ENCODE measurements around the gene RRP8.

GRCh38 chr11:6607190-6607795 lies 3.9 kb upstream of the RRP8 start:
- TF ChIP-seq CTCF (IDR thresholded peaks at IDR 0.05; ENCODE audit: low read depth, low read length) = no peak
- no peak for TF ChIP-seq EZH2phosphoT487 (IDR thresholded peaks at IDR 0.05; ENCODE audit: low read depth)
